Gastrocnemius medialis (tissue), 4 donors: ENCODE results near the gene KIFBP.

Experiments
- CTCF ChIP-seq, 5 experiments: fragments of 450-650 bp in 3 of 5; fragments of 200-600 bp in 2 of 5; sonication (generic) in 2 of 5; IDR thresholded peaks in 4 of 5; conservative IDR thresholded peaks in 1 of 5; 1 replicate in 4 of 5; 2 replicates in 1 of 5; pipeline ENCODE4 v1.5.1; 2016 to 2019; ENCODE audit warnings: antibody characterized with exemption in 5 of 5, mild to moderate bottlenecking in 3 of 5, moderate library complexity in 3 of 5
- POLR2A ChIP-seq, 2 donors: fragments of 450-650 bp; IDR thresholded peaks; one replicate each; pipeline ENCODE4 v1.6.1; 2017; ENCODE audit warnings: antibody characterized with exemption in 2 of 2, mild to moderate bottlenecking in 2 of 2, moderate library complexity in 2 of 2

GRCh38 chr10:69056536-69057260 is 68.1 kb downstream of the KIFBP start:
- TF ChIP-seq CTCF (IDR thresholded peaks at IDR 0.05 in 4 of 5, conservative IDR thresholded peaks at IDR 0.05 in 1 of 5) (no peak), POLR2A (IDR thresholded peaks at IDR 0.05) (no peak)
